Raji (cell line): Measurements from ENCODE around the gene CENPB.

Source experiments
- POLR2A ChIP-seq: IDR thresholded peaks from 2 replicates; pipeline ENCODE4 v1.6.1; 2011; ENCODE audit warnings: low read depth, low read length, control low read depth; ENCODE audit not compliant: insufficient read depth

Gene CENPB

DNA sequence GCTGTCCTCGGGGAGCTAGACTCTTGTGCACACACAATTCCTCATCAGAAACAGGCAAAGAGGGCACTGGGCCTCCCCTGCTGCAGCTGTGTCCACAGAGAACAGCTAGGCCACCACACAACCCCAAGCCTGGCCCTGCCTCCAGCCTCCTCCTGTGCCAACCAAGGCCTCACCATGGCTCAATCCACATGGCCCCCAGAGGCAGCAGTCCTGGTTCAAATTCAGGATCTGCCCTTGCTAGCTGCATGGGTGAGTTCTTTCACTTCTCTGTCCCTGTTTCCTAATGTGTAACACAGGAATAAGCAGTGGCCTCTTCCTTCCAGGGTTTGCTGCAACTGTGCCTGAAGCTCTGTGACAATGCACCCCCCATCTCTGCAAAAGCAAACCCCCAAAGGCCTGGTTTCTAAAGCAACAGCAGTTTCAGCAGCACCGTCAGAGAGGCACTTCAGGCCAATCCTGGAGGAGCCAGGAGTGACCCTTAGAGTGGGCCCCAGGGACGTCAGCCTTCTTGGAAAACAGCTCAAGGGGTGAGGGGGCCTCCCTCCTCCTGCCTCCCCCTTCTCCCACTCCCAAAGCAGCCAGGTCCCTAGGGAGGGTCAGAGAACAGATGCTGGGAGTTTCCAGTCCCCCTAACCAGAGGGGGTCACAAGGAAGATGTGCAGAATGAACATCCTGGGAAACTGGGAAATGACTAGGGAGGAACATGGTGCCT is 21.2 kb downstream of the CENPB start:
- no peak for TF ChIP-seq POLR2A

DNA sequence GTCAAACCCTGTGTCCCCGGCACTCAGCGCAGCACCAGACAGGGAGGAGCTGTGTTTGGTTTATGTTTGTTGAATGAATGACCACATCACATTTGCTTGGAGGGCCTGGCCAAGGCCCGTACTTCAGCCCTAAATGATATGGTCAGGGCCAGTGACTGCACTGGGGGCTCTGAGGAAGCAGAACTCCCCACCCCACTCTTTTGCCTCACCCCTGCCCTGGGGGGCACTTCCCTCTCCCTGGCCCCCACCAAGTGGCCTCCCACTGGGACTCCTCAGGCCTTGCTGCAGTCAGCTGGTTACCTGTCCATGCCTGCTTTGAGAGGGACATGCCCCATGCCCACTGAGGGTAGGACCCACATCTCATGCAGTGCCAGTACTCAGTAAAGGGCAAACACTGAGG is 21.9 kb downstream of the CENPB start:
- no peak for TF ChIP-seq POLR2A

DNA sequence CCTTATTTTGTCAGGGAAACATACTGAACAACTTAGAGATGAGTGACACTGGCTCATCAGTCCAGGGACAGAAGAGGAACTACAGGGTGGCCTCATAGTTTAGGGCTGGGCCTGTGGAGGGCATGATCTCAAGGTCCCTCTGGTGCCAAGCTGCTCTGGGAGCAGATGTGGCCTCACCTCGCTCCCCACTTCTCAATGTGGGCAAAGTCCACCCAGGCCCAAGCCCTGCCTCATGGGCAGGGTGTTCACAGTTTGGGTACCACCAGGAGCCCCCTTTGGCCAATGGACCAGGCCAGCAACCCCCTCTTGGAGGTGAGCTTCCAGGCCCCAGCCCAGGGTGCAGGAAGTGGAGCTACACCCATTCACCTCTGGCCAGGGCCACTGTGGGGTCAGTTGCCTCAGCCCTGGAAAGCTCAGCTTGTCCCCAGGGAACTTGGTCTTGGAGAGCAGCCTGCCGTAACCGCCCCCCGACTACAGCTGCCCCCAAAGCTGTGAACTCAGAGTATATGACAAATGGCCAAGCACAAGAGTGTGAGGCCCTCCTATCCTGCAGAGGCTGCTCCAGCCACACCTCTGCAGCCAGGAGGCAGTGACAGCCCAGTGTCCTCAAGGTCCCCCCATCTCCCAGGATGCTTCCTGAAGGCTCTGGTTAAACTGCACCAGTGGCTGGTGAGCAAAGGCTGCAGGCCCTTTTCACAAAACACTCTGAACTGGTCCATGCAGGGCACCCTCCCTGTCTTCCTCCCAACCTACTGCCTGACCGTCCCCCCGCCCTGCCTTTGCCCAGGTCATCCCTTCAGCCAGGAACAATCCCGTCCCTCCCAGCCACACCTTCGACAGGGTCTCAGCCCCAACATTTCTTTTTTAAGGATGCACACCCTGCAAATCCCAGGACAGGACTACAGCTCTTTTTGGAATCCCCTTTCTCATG is 22.6 kb downstream of the CENPB start:
- no peak for TF ChIP-seq POLR2A

DNA sequence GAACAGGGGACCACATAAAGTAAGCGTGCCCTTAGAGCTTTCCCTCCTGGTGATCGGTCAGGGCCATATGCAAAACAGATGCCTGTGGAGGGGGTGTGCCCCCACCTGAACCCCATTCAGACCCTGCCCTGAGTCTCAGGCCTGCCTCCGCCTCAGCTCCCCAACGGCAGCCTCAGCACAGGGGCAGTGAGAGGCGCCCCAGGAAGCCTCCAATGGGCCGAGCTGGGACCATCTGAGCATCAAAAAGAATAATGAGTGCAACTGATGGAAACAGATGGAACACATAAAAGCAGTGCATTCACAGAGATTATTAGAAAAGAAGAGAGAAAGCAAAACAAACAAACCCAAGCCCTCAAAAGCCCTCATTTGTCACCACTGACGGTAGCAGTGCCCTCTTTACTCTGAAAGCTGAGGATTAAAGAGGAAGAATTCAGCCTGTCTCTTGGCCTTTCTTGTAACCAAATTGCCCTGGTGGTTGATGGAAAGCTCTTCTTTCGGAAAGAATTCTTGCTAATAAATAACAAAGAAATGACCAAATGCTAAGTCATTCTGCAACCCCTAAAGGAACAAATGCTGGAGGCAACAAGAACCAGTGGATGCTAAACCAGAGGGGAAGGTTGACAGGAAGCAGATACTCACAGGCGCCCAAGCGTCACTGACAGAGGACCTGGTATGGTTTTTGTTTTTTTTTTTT is 25.7 kb downstream of the CENPB start:
- no peak for TF ChIP-seq POLR2A

DNA sequence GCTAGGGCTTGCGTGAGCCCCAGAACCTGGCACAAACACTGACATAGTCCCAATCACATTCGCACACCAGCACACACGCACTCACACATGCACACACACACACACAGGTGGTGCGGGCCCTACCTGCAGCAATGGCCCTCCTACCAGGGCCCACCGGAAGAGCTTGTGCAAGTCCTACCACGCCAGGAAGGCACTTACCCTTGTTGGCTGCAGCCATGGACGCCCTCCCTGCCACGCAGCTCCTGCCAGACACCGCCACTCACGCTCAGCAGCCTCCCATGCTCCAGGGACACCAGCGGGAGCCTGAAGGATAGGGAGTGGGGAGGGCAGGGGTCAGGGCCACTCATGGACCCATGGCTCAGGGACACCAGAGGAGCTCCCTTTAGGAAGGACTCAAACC is 26.7 kb downstream of the CENPB start:
- TF ChIP-seq POLR2A, result no peak

DNA sequence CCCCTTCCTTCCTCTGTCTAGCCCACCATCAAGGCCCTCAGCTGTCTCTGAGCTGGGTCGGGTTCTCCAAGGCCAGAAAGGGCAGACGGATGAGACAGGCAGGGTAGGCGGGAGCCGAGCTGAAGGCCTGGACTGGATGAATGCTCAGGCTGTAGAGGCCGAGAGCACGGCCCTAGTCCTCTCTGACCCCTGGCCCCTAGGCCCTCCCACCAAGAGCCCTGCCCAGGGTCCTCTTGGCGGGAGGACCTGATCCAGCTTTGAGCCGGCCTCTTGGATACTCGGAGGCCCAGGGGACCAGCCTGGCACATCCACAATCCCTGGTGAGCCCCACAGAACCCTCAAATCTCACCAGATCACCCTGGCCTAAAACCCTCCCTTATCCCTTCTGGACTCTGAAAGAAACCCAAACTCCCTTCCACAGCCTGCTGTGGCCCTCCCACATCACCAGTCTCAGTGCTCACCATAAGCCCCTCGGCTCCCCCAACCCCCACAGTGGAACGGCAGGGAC is 27.2 kb downstream of the CENPB start:
- no peak for TF ChIP-seq POLR2A

DNA sequence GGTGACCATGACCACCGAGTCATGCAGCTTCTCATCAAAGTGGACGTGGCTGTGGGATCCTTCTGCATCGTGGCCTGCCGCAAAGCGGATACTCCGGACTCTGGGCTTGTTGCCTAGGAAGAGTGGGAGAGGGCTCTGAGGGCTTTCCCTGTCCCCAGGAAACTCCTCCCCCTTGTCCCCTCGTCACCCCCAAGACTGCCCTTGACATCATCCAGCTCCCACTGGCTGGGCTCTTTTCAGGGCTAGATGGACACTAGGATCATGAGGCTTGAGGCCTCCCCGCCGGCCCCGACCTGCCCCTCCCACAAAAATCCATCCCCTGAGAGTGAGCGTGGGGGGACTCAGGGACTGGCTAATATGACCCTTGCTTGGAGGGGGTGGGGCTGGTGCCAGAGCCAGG is 28.0 kb downstream of the CENPB start:
- TF ChIP-seq POLR2A, result no peak

DNA sequence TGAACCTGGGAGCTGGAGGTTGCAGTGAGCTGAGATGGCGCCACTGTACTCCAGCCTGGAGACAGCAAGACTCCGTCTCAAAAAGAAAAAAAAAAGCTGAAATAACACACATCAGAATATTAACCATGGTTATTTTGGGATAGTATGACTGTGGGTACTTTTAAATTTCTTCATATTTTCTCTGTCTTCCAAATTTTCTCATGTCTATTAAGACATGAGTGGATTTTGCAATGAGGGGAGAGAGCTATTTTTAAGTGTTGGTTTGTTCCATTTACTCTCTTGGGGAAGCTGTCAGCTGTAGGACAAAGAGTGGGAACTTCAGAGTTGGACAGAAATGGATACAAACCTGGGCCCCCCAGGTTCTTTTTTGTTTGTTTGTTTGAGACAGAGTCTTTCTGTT is 29.3 kb downstream of the CENPB start:
- TF ChIP-seq POLR2A, result no peak

DNA sequence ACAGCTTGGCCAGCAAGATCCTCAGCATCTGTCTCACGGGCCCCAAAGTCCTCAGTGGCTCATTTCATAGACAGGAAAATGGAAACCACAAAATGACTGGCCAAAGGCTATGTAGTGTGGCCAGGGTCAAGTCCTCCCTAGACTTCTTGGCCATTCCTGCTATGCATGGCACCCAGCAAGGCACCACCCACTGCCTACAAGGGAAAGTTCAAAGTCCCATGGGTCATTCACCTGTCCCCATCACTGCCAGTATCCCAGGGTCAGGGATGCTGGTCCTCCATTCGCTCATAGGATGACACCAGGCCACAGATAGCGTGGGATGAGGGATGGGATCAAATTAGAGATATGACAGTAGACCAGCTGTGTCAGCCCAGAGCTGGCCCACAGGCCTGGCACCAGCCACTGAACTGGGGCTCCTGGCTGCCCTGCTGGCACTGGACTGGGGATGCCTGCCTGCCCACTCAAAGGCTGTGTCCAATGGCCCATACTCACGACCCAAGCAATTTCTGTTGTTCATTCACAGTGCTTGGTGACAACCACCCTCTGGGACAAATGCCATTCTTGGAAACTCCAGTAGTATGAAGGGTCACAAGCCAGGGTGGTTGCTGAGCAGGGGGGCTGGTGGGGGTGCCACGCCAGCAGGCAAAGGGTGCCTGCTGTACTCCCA is 30.6 kb downstream of the CENPB start:
- no peak for TF ChIP-seq POLR2A

DNA sequence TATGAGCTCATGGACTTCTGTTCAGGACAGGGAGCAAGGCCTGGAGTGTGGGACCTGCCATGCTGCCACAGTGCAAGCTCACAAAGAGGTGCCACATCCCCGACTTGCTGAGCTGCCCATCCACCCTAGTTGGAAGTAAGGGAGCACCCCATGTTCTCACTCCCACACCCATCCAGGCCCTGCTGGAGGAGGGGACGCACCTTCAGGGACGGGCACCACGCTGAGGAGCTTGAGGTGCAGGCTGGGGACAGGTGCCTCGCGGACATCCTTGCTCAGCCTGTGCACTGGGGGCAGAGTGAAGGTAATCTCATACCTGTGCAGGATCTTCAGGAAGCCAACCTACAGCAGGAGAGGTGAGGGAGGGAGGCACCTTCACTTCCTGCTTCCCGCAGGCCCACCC is 31.3 kb downstream of the CENPB start:
- no peak for TF ChIP-seq POLR2A

DNA sequence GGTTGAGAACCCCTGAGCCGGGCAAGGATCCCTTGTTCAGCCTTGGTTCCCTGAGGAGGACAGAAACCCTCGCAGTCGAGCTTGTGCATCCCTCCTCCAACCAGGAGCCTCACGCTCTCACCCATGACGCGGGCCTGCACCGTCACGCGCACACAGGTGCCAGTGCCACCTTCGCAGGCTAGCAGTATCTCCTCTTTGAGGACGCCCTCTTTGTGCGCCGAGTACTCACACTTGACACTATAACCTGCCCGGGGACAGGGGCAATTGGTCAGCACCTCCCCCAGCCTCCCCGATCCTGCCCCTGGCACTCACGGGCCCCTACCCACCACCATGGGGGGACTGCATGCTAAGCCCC is 32.3 kb downstream of the CENPB start:
- TF ChIP-seq POLR2A, result no peak

DNA sequence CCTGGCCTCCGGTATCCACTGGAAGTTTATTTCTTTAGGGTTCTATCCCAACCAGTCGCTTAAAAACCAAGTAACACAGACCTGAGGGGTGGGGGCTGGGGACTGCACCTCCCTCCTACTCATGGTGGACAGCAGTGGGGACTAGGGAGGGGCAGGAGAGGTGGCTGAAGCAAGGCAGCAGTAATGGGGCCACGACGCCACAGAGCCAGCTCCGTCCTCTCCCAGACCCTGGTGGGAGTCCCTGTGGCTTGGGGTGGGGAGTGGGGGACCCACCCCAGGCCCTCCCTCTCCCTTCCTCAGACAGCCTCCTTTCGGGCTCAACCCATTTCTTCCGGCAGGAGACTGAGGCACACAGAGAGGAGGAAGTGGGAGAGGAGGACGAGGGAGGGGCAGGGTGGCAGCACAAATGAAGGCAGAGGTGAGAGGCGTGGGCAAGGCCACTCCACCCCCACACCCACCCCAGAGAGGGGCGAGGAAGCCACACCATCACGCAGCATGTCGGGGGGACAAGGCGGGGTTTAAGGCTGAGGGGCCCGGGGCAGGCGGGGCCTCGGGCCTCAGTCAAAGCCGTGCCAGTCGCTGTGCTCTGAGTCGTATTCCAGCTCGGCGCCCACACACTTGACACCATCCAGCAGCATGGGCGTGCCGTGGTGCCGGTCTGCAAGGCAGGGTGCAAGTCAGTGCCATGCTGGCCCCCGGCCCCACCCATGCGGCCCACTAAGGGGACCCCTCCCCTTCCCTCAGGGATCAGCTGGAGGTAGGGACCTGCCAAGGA is 32.9 kb downstream of the CENPB start:
- TF ChIP-seq POLR2A, result no peak

DNA sequence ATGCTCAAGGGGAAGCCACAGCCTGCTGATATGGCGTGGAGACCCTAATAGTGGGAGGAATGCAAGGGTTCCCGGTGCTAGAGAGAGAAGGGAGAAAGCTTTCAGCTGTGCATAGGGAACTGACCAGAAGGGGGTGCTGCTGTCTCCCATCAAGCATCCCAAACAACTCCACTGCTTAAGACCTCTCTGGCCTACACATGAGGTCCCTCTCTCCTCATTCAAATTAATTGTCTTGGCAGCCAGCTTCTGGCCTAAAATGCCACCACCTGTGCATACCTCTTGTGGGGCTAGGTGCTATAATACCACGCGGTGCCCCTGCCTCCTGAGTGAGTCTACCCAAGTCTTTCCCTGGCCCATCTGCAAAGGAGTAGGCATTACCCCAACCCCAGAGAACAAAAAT is 33.4 kb downstream of the CENPB start:
- TF ChIP-seq POLR2A, result no peak

DNA sequence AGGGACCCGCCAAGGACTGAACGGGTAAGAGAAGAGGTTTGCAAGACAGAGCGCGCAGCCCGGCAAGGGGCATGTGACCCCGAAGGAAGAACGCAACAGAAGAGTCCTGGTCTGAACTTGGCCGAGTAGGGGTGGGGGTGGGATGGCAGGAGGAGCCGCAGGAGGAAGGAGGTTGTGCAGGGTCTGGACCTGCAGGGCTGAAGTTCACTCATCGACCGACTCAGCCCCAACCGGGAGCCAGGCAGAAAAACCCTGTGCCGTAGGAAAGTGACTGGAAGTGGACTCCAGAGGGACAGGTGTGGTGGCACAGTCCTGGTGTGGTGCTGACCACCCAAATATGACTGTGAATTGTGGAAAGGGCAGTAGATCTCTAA is 34.2 kb downstream of the CENPB start:
- TF ChIP-seq POLR2A, result no peak
